Ovary (tissue), 3 donors: ENCODE results near the gene BLTP3B.

Source experiments
- CTCF ChIP-seq, 3 donors: fragments of 450-650 bp in 2 of 3; fragments of 200-600 bp in 1 of 3; IDR thresholded peaks; one replicate each; pipeline versions ENCODE4 v1.5.1 to v1.8.0; 2016 to 2022; ENCODE audit warnings: antibody characterized with exemption in 3 of 3, mild to moderate bottlenecking in 1 of 3
- EP300 ChIP-seq: sonication (generic); formaldehyde crosslinking; IDR thresholded peaks from one replicate; pipeline ENCODE4 v1.6.1; 2017; ENCODE audit warnings: antibody characterized with exemption
- POLR2A ChIP-seq: fragments of 450-650 bp; IDR thresholded peaks from one replicate; pipeline ENCODE4 v1.6.1; 2017; ENCODE audit warnings: antibody characterized with exemption, mild to moderate bottlenecking, moderate library complexity
- donor health status: DM: no; HTN: no; CAD: no.

- TF ChIP-seq EP300 (no peak), CTCF (IDR thresholded peaks at IDR 0.05) (no peak), POLR2A (no peak)
Measured at GRCh38 chr12:100114574-100114973, 28.1 kb downstream of the BLTP3B start.
